ENCODE measurements around the gene PTPRR. TPM values are rescaled to one million over a fixed set of nuclear protein-coding genes. Genes with fewer than 3 reads are reported as not detected.

PTPRR gene
- total RNA-seq, 1 donor from 2014 or later, result not detected

DNA sequence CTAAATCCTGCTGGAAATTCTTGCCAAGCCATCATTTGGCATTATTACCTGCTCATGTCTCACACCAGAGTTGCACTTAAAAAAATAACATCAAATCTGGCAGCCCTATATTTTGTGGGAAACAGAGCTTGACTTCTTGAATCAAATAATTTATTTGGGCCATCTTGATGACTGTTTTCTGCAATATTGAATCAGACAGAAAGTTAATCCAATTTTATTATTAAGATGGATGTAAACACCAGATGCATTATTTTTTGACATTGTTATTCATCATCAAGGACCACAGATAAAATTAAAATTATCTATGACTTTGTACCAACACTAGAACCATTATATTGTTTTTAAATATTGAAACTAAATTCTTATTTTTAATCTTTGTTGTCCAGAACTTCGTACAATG lies 132.9 kb downstream of the PTPRR start:
- DNase-seq, result no peak

DNA sequence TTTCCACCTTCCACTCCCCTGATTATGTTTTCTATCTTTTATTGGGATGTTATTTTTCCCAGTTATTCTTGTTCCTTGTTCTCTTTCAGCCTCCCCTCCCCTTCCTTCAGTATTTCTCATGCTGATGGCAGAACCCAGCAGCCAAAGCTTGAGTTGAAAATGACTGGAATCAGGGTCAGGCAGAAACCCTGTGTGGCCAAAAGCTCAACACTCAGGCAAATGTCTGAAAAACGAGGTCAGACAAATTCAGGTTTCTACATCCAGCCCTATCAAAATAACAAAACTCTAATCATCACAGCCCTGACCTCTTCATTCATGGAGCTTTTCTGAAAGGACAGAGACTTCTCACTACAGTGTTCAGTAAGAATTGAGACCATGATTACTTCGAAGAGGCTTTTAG lies 134.6 kb downstream of the PTPRR start:
- no peak for DNase-seq

DNA sequence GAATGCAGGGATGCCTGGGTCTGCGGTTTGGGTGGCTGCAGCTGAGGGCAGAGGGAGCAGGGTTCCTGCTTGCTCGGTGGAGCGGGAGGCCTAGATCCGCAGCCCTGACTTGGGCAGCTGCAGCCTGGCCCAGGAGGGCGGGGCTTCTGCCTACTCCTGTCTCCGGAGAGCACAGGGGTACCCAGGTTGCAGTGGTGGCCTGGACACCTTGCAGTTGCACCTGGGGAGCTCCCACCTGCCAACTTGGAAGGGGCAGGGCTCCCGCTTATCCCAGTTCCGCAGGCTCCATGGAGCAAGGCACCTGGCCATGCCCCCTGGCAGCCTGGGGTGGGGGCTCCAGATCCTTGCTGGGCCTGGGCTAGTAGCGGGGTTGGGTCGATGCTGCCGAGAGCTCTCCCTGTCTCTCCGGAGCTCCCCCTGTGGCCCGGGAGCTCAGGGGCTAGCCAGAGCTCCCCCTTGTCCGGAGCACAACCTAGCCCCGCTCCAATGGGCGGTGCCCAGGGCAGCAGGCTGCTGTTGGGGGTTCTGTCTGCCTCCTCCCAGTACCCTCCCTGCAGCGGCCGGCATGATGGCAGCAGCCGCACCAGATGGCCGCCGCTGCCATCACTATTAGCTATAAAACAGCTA lies 136.4 kb downstream of the PTPRR start:
- DNase-seq, result no peak

DNA sequence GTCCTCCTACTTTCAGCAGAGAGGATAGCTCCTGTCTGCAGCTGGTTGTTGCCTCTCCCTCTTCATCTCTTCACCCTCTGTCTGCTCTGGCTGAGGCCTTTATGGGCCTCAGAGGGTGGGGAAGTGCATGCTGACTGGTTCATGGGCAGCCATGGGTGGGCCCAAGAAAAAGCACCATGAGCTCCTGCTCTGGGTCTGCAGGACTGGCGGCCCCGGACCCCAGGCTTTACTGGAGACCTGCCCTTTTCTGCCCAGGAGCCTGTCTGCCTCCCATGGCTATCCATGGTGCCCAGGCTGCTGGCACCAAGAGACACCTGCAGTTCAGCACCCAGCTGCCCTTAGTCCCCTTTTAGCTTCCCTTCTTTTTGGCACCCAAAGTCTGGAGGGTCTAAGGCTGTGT lies 137.1 kb downstream of the PTPRR start:
- no peak for DNase-seq

DNA sequence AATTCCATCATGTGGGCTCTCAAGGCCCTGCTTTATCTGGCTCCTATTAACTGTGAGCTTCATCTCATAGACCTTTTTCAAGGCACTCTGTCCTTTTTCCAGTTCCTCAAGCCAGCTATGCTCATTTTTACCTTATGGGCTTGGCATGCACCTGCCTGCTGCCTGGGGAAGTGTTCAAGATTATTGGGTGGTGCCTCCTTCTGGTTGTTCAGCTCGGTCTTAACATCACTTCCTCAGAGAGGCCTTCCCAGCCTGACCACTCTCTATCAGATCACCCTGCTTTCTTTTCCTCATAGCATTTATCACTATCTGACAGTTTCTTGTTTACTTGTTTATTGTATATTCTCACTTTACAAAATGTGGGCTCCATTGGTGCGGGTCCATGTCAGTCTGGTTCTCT lies 141.3 kb downstream of the PTPRR start:
- DNase-seq, result no peak

DNA sequence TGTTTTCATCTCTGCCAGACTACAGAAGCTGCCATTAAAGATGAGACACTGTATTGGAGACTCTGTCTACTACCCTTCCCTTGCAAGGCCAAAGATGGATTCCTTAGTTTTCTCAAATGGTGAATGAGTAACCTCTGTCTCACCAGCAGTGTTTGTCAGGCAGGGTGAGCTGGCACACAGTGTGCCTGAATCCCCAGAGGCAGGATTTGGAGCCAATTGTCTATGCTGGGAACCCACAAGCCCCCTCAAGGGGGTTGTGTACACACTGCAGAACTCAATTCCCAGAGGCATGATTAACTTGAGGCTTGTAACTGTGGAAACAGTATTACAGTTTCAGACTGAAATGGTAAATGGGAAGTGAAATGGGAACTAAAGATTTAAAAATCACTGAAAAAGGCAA lies 146.5 kb downstream of the PTPRR start:
- no peak for DNase-seq

DNA sequence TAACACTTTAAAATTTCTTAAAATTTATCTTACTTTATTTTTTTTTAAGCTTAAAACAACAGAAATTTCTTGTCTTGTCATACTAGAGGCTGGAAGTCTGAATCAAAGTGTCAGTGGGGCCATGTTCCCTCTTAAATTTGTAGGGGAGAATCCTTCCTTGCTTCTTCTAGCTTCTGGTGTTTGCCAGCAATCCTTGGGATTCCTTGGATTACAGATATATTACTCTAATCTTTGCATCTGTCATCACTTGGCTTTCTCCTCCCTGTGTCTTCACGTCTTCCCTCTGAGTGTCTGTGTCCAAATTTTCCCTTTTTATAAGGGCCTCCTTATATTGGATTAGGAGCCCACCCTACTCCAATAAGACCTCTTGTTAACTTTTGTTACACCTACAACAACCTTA lies 147.7 kb downstream of the PTPRR start:
- no peak for DNase-seq

DNA sequence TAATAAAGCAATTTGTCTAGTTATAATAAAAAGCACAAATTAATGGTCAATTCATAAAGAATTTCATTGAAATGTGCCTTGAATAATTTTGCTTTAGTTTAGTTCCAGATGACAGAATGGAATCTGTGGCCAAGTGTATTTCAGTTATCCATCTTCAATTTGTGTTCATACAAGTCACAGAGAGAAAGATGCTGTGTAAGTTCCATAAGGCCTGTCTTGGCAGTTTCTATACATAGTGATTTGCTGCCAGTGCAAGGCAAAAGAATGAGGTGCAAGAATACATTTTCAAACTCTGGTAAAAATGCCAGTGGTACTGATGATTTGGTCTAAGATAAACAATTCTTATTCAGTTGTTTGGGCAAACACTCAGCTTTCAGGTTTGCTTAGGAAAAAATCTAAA lies 149.0 kb downstream of the PTPRR start:
- DNase-seq, result no peak

DNA sequence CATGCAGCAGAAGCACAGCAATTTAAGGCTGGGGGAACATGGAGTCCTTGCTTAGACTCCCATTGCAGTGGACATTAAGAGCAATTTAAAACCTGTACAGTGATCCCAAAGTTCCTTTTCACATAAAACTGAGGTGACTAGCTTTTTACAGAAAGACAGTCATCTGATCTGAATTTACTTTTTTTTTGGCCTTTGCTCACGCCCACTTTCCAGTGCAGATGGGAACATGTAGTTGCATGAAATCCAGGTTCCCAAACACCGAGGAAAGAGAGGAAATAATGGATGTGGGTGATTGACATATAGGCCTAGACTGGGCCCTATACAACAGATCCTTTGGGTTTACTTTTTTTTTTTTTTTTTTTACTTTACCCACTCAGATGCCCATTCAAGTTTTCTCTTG lies 156.9 kb downstream of the PTPRR start:
- DNase-seq, result no peak

DNA sequence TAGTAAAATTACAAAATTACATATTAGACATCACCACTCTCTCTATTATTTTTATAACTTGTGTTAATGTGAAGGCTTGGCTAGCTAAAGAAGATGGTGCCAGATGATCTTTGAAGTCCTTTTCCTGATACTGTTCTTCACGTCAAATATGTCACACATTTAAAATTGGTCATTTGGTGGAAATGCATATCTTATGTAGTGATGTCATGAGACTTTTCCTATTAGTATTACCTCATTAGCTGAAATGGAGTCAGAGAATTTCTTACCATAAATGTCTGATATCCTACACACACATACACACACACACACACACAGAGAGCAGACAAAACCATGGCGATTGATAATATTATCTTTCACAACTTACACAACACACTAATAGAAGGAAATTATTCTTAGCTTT lies 158.5 kb downstream of the PTPRR start:
- DNase-seq, result no peak

DNA sequence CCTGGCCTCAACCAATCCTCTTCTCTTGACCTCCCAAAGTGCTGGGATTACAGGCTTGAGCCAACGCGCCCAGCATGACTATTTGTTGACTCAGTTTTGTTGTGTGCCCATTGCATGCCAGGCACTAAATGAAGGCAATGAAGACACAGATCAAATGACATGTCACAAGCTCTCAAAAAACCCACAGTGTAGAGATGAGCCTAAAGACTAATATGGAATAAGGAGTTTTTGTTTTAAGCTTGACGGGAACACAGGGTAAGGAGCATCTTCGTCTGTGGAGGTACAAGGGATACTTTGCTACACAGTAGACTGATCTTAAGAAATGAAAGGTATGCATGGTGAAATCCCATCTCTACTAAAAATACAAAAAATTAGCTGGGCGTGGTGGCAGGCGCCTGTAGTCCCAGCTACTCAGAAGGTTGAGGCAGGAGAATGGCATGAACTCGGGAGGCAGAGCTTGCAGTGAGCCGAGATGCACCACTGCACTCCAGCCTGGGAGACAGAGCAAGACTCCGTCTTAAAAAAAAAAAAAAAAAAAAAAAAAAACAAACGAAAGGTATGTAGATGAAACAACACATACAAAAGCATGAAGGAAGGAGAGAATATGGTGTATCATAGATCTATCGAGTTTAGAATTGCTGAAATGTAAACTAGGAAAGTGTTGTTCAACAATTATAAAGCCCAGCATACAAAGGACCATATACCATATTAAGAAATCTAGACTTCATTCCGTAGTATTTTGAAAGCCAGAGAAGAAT lies 161.2 kb downstream of the PTPRR start:
- DNase-seq, result no peak

DNA sequence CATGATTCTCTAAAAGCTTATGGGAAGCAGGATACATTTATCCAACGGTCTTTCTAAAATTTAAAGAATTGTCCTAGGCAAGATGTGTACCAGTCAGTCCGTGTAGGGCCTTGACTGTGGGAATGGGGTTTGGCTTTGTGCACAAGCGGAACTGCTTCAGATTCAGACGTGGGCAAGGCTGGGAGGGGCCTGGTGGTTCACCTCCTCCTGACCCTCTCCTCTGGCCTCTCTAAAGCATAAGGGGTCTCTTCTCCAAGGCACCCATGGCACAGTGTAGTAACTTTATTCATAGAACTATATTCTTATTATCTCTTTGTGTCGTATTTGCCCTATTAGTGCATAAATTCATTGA lies 162.1 kb downstream of the PTPRR start:
- no peak for DNase-seq

DNA sequence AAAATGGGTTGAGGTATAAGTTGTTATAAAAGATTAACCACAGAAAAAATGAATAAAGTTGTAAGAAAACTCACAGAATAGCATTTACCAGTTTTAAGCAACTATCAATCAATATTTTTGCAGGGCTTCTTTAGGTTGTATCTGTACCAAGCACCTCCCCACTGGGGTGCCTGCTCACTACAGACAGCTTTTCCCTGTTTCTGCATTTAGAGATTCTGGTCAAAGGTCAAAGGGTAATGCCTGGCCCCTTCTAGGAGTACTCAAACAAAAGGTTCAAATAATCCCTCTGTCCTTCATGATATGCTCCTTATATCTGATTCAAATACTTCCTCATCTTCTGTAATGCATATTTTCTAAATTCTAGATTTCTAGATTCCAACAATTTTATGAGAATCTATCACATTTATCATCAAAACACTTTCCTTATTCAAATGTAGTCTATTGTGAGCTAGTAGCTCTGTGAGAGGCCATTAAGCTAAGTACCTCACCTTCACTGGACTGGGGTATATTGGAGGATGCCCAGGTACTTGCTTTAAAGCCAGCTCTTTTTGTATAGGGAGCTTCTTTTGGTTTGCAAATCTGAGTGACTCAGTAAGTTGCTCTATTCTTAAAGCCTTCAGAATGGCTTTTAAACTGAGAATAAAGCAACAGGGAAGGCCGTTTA lies 162.6 kb downstream of the PTPRR start:
- DNase-seq, result no peak

DNA sequence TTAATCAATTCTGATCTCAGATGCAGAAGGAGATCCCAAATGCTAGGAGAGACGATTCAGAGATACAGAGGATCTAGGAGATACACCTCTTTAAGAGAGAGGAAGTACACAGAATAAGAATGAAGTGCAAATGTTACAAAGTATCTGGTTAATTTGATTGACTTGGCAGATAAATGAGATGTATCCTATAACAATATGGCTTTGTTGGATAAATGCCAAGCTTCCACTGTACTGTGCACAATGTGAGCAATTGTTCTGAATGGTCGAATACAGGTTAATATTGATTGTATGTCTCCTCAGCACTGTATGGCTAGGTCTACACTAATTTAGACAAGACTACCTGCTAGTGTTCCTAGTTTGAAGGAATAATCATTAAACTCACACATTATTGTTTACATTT lies 163.7 kb downstream of the PTPRR start:
- DNase-seq, result peak; percentile 3

DNA sequence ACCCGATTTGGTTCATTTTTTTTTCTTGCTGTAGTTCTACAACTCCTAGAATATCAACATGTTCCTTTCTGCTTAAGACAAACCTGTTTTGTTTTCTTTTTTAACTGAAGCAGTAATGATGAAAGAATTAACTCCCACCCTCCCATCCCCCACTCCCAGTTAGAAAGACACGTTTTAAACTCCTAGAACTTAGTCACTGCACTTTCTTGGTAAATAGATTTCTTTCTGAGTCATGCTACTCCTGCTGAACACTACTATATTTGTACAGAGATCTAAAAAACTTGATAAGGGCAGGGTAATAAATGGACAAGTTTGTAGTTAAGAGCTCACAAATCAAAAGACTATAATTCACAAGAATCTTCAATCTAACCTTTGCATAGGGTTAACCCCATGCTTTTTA lies 164.4 kb downstream of the PTPRR start:
- no peak for DNase-seq

DNA sequence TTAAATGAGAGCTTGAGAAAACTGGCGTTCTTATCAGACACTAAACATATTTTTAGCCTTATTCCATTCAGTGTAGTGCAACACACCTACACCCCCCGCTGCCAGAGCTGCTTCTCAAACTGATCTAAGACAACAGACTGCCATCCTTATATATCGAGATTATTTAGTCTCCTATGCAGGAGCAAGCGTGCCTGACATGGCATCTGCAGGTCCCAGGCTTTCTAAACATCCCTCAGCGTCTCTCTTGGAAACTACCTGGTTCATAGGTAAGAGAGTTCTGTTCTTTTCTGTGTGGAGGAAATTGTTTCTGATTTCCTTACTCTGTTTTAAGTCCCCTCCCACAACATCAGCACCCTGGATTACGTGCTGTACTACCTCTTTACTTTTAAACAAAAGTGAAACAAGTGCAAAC lies 166.2 kb downstream of the PTPRR start:
- DNase-seq, result no peak

DNA sequence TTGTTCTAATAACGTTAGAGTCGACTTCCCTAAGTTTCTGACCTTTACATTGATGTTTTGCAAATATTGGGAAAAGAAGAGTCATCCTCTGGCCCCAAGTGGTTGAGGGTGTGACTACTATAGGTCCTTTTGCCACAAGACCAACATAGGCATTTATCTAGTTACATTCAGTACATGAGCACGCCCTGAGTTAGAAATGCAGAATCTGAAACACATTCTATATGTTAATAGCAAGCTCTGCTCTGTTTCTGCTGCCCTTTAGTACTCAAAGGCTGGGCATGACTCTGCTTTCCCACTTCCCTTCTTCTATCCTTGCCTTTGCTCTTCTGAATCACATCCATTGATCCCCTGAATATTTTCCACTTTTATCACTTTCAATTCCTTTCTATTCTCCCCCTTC lies 168.2 kb downstream of the PTPRR start:
- no peak for DNase-seq

DNA sequence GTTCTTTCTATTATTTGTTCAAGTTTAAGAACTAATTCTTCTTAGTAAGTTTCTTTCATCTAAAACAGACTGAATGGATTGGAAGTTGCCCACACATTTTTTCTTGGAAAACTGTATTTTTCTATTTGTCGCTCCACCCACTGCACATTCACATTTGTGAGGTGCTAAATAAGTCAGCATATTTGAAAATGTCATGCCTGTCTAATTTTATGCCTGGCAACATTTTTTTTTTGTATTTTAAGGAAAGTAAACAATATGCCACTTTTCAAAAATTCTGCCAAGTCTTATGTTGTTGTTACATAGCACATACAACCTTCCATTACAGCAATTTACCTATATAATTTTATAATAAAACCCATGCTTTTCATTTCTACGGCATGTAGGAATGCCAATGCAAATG lies 170.6 kb downstream of the PTPRR start:
- DNase-seq, result no peak

DNA sequence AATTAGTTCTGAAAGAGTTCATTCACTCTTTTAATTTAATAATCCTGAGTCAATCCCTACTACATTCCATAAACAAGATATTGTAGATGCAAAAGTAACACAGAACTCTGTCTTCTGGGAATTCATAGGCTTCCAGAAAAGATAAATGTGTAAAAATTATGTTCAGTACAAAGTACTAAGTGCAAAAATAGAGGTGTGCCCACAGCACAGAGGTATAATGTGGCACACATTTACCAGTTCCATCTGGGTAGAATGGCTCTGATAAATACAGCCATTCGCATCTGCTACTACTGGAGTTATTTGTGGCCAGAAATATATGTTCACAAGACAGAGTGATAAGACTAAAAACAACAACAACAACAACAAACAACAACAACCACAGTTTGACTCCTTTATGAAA lies 171.7 kb downstream of the PTPRR start:
- no peak for DNase-seq

DNA sequence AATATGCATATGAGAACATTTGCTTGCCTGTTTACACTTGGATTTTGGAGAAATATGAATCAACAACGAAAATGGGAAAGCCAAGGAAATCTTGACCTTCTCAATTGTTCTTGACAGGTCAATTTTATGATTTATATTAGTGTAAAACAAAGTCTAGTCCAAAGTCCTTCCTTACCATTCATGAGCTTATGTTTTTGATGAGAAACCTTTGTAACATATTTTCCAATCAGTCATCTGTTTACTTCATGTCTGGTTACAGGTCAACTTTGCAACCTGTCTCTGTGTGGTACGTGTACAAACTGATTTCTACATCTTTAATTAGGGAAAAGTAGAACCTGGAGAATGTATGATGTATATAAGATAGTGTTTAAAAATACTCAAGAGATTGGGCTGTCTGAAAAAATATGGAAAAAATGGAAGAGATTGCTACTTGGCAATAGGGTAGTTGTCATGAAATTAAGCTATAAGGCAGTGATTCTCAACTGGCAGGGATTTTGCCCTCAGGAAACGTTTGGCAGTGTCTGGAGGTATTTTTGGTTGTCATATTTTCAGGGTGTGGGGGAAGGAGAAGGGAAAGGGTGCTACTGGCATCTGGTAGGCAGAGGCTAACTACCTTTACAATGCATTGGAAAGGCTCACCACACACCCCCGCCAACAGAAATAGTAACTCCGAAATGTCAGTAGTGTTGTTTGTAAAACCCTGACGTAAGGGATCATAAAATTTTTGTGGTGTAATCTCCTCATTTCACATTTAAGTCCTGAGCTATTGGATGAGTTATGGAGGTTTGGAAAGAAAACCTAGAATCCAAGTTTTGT lies 172.9 kb downstream of the PTPRR start:
- no peak for DNase-seq

DNA sequence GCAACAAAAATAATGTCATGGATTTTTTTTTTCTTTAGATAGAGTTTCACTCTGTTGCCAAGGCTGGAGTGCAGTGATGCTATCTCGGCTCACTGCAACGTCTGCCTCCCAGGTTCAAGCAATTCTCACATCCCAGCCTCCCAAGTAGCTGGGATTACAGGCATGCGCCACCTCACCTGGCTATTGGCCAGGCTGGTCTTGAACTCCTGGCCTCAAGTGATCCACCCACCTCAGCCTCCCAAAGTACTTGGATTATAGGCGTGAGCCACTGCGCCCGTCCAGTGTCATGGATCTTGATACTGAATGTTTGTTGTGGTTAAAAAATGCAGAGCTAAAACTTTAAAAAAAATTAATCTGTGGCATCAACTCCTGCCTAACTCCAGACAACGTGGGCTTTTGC lies 175.5 kb downstream of the PTPRR start:
- no peak for DNase-seq

DNA sequence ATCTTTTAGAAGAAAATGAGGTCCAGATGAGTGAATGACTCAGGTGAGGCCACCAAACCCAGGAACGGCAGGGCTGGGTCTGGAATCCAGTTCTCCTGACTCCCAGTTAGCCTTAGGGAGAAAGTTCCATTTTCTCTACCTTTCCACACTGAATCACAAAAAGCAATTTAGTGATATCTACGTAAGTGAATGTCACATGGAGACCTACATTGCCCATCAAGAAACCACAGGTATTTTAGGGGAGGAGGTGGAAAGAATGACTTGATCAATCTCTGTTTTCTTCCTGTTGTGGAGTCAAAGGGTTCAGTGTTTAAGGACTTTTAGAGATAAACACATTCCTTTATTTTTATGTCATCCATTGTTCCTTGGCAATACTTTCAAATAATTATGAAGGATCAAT lies 176.4 kb downstream of the PTPRR start:
- no peak for DNase-seq

DNA sequence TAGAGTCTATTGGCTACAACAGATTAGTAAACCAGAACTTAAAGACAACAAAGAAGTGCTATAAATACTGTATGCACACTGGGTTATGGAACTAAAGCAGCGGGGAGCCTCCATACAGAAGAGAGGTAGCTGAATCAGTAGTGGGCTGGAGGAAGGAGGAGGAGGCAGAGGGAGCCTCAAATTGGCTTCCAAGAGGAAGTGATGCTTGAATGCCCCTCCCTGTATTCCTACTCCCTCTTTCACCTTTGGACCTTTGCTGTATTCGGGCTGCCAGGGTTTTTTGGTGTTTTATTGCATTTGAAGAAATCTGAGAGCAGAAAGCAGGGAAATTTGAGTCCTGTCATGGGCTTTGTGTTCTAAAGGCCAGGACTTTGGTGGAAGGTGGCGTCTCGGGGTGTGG lies 179.3 kb downstream of the PTPRR start:
- no peak for DNase-seq

DNA sequence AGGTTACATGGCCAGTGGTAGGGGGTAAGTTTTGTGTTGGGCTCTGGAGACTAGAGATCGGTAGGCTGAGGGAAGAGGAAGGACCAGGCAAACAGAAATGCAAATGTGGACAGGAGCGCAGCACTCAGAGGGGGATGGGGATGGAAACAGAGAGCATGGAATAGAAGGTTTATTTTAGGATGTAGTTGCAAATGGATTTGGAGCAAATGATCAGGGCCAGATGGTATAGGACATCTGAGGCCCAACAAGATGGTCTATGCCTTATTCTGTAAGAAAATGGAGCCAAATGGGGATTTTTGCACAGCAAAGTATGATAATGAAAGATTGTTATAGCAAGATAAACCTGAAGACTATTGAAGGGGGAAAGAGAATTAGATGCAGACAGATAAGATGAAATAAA lies 180.8 kb downstream of the PTPRR start:
- no peak for DNase-seq
